Activated CD8-positive, alpha-beta memory T cell treated with anti-CD3 and anti-CD28 coated beads for 4 hours (primary cell): ENCODE measurements around the gene OR2J2.
"Not testable (repeated sequence)": the region's sequence is repeated elsewhere in the genome, so short reads cannot be mapped to it uniquely, and the experiment has no call there.

ENCODE experiments used
- DNase-seq, 2 donors: peaks; one replicate each; pipeline ENCODE4 v3.0.0-alpha.2; 2020; ENCODE audit warnings: low read depth in 2 of 2

The OR2J2 gene

DNA sequence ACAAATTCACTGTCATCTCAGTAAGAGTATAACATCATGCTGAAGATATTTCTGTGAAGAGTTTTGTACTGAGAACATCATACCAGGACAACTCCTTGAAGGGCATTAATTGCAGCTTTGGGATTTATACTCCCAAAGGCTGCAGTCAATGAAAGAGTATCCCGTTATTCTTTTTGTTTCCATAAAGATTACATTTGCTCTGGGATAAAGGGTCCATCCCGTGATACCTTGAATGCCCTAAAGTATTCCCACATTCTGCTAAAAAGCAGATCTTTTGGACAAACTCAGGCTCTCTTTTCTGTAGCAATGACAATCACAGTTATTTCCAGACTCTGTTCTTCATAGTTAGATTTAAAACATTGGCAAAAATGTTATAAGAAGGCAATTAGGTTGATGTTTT lies at the start of gene OR2J2:
Gene OR2J2 (plus strand): TSS at position 301 of the 400 bp plus-strand sequence. CDS start 2,729 bp downstream, outside the sequence.
- DNase-seq = not testable (repeated sequence)

DNA sequence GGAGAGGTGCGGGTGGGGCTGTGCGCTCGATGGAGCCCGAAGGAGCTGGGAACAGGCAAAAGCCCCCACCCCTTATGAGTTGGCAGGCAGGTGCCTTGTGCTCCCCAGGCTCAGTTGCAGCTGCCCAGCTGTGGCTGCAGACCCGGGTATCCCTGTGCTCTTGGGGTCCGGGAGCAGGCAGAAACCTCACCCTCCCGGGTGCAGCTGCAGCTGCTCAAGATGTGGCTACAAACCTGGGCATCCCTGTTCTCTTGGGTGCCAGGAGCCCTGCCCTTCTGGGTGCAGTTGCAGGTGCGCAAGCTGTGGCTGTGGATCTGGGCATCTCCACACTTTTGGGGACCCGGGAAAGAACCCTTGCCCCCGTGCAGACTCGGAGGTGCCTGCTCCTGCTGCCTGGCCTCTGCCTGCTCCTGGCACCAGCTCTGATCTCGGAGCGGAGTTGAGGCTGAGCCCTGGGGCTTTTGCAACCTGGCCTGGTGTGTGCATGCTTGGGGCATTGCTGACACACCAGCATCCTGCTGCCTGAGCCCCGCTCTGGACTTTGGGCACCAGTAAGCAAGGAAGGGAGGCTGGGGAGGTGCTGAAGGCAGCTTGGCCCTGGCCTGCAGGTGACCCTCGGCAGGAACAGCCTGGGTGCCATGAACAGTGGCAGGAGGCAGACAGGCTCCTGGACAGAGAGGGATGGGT lies 41.2 kb upstream of the OR2J2 start:
- DNase-seq = no peak

DNA sequence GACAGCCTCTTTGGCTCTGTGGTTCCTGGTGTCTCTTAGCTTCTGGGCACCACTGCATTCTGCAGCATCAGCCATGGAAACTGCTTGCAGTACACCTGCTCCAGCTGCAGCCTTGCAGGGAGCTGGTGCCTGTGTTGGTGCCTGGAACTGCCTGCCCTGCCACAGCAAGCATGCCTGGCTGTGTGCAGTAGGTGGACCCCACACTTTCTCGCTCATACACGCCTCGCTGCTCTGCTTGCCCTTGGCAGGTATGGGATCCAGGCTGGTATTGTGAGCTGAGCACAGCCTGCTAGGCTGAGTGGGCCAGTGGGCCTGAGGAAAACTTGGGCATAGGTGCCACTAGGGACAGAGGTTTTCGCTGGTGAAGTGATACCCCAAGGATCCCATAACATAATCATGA lies 40.1 kb upstream of the OR2J2 start:
- DNase-seq = no peak

DNA sequence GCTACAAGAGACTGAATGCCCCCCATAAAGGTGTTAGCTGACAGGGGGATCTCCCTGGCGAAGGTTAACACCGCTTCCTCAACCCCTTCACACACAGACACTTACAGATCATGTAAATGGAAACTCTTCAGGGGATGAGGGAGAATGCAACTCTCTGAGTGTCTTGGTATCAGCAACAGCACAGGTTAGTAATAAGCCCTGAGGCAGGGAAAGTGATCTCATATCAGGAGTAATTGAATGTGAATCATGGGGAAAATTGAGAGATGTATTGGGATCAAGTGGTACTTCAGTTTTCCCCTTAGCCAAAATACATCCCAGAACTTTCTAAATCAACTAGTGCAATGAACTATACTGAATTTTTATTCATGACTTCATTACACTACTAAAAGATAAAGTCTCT lies 39.0 kb upstream of the OR2J2 start:
- no peak for DNase-seq

DNA sequence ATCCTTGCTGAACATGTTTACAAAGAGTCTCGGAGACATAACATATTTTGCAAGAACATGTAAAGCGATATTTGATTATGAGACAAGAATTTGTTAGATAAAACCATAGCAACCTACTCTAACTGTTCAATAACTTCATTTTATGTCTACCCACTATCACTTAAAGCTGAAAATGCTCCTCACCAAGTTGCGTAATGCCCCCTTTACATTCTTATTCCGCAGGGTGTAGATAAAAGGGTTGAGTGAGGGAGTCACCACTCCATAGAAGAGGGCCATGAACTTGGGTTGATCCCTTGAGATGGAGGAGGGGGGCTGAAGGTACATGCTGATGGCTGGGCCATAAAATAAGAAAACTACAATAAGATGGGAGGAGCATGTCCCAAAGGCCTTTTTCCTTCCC lies 33.0 kb upstream of the OR2J2 start:
- DNase-seq = no peak

DNA sequence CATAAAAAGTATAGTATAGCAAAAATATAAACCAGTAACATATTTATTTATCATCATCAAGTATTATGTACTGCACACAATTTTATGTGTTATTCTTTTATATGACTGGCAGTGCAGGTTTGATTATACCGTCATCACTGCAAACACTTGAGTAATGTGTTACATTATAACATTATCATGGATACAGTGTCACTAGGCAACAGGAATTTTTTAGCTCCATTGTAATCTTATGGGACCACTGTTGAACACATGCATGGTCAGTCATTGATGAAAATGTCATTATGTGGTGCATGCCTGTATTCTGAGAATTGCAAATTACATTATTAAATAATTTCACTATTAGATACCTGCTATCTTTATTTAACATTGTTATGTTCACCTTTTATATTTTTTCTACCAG lies 29.1 kb upstream of the OR2J2 start:
- no peak for DNase-seq

DNA sequence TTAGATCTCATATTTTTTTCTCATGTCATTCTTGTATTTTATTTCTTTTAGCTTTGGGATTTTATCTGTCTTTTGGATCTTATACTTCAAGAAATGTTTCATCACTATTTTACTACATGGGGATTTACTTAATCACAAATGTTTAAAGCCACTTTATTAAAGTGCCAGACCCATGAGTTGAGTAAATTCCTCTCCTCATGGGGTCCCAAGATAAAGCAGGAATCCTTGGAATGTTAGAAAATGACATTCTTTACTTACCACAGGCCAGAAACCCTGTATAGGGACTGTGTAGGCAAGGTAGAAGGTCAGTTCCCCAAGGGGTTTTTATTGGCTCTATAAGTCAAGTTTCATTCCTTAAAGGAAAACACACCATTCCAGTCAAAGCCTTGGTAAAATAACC lies 28.4 kb upstream of the OR2J2 start:
- no peak for DNase-seq

DNA sequence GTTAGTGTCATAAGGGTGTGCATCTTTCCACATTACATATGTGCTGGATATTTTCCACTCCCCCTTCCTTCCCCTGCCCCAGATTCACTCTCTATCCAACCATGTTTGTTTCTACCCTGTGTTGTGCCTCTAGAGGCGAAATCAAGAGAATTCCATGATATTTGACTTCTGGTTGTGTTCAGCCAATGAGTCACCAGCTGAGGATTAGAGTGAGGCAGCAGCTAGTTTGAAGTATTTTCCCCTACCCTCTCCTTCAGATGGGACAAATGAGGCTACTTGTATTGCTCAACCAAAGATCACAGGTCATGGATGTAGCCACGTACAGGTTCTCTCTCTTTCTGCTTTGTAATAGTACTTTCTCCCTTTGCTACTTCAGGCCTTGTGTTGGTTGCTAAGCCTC lies 24.5 kb upstream of the OR2J2 start:
- DNase-seq = no peak

DNA sequence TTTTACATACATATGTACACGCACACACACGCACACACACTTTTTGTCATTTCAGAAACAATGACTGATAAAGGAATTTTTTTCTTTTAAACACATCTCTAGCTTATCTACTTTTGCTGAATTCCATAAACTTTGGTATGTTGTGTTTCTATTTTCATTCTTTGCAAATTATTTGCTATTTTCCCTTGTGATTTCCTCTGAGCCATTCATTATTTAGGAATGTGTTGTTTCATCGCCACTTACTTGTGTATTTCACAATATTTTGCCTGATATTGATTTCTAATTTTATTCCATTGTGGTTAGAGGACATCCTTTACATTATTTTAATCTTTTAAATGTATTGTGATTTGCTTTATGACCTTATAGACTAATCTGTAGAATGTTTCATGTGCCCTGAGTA lies 23.6 kb upstream of the OR2J2 start:
- no peak for DNase-seq

DNA sequence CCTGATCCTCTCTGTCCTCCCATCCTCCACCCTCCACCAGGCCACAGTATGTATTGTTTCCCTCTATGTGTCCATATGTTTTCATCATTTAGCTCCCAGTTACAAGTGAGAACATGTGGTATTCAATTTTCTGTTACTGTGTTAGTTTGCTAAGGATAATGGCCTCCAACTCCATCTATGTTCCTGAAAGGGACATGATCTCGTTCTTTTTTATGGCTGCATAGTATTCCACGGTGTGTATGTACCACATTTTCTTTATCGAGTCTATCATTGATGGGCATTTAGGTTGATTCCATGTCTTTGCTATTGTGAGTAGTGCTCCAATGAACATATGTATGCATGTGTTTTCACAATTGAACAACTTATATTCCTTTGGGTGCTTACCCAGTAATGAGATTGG lies 21.3 kb upstream of the OR2J2 start:
- not testable (repeated sequence) for DNase-seq

DNA sequence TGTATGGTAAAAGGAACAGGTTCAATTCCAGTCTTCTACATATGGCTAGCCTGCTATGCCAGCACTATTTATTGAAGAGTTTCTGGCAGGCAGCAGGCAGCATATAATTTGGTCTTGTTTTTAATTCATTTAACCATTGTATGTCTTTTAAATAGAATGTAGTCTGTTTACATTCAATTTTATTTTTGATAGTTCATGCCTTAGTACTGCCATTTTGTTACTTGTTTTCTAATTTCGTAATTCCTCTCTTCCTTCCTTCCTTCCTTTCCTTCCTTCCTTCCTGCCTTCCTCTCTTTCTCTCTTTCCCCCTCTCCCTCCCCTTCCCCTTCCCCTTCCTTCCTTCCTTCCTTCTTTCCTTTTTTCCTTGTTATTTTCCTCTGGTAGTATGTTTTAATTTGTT lies 17.6 kb upstream of the OR2J2 start:
- no peak for DNase-seq

DNA sequence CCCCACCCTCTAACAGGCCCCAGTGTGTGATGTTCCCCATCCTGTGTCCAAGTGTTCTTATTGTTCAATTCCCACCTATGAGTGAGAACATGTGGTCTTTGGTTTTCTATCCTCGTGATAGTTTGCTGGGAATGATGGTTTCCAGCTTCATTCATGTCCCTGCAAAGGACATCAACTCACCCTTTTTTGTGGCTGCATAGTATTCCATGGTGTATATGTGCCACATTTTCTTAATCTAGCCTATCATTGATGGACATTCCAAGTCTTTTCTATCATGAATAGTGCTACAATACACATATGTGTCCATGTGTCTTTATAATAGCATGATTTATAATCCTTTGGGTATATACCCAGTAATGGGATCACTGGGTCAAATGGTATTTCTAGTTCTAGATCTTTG lies 15.5 kb upstream of the OR2J2 start:
- not testable (repeated sequence) for DNase-seq

DNA sequence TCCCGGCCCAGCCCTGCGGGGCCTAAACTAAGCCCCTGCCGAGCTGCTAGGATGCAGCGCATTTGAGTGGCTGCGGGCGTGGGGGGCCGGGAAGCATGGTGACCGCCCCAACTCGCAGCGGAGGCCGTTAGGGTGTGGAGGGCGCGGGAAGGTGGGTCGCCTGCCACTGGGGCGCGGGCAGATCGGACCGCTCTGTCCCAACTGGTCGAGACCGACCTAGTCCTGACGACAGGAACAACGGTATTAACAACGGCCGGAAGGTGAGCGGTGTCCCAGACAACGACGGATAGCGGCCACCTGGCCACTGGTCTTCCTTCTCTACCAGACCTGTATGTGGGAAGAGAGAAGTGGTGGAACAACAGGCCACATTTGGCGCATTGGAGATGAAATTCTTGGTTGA lies 10.8 kb upstream of the OR2J2 start:
- not testable (repeated sequence) for DNase-seq

DNA sequence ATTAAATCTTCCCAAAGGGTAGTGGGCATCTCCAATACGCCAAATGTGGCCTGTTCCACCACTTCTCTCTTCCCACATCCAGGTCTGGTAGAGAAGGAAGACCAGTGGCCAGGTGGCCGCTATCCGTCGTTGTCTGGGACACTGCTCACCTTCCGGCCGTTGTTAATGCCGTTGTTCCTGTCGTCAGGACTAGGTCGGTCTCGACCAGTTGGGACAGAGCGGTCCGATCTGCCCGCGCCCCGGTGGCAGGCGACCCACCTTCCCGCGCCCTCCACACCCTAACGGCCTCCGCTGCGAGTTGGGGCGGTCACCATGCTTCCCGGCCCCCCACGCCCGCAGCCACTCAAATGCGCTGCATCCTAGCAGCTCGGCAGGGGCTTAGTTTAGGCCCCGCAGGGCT lies 5.1 kb upstream of the OR2J2 start:
- not testable (repeated sequence) for DNase-seq

DNA sequence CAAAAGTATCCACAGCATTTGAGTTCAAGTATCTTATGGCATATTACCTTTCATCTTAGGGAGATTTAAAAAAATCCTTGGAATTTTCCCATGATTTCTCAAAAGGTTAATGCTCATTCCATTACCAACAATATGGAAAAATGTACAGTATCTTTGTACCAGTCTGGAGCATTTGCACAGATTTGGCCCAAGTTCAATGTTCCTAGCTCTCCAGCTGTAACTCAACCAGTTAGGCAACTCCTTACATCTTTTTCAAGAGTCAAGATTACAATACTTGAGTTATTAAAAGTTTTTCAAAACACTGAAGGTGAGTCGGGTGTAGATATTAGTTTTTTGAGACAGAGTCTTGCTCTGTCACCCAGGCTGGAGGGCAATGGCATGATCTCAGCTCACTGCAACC lies 1.0 kb downstream of the OR2J2 start:
- no peak for DNase-seq

DNA sequence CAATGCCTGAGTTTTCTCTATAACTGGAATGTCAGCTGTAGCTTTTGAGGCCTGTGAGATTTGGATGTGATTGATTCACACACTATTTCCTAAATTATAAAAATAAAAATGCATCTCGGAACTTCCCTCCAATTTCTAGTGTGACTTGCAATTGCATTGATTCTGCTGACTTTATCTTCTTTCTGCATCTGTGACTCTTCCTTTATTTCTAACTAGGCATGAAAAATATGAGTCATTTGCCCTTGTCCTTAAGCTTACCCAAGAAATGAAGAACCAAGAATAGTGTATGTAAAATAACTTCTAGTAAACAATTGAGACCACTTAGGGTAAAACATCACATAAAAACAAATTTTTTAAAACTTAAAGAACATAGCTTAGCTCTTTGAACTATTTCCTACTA lies 12.9 kb downstream of the OR2J2 start:
- no peak for DNase-seq

DNA sequence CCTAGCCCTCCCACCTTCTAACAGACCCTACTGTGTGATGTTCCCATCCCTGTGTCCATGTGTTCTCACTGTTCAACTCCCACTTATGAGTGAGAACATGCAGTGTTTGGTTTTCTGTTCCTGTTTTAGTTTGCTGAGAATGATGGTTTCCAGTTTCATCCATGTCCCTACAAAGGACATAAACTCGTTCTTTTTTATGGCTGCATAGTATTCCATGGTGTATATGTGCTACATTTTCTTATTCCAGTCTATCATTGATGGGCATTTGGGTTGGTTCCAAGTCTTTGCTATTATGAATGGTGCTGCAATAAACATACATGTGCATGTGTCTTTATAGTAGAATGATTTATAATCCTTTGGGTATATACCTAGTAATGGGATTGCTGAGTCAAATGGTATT lies 18.0 kb downstream of the OR2J2 start:
- DNase-seq = not testable (repeated sequence)

DNA sequence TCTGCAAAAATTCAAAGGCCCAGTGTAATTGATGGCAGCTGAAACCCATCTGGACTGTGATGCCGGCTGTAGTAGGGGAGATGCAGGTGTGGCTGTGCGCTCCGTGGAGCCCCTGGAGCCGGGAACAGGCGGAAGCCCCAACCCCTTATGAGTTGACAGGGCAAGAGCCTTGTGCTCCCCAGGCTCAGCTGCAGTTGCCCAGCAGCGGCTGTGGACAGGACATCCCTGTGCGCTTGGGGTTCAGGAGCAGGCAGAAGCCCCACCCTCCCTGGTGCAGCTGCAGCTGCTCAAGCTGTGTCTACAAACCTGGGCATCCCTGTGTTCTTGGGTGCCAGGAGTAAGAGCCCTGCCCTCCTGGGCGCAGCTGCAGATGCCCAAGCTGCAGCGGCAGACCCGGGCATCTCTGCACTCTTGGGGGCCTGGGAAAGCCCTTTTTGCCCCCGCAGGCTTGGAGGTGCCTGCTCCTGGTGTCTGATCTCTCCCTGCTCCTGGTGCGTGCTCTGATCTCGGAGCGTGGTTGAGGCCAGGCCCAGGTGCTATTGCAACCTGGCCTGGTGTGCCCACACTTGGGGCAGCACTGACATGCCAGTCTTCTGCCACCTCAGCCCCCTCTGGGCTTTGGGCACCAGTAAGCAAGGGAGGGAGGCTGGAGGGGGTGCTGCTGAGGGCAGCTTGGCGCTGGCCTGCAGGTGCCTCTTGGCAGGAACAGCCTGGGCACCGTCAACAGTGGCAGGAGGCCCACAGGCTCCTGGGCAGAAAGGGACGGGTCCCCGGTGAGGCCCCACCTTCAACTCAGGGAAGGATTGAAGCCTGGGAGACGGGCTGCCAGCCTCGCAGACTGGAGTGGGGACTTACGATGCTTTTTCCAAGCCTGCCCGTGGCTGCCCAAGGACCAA lies 30.3 kb downstream of the OR2J2 start:
- no peak for DNase-seq

DNA sequence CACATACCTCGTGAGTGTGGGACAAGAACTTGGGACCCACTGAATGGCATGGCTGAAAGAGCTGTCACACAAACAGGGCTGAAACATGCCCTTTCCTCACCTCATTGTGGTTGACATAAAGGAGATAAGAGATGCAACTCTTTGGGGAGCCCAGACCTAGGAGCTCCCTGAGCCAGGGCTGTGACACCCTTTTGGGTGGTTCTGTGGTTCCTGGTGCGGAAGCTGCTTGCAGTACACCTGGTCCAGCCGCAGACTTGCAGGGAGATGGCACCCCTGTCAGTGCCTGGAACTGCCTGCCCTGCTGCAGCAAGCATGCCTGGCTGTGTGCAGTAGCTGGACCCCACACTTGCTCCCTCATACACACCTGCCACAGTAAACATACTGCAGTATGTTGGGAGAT lies 31.3 kb downstream of the OR2J2 start:
- no peak for DNase-seq

DNA sequence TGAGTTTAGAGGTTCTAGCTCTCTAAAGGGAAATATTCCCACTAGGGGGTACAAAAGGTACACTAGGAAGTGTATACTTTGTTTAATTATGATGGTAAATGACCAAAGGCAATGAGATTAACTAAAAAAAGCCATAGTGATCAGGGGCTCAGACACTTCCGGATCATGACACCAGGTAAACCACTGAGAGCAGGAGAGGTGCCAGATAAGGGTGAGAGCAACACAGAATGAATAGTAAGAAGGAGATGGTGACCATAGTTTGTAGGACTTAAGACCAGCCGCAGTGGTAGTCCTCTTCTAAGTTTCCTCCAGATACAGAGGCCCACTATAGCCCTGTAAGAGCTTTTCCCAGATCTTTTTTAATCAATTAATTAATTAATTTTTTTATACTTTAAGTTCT lies 40.8 kb downstream of the OR2J2 start:
- DNase-seq = no peak

DNA sequence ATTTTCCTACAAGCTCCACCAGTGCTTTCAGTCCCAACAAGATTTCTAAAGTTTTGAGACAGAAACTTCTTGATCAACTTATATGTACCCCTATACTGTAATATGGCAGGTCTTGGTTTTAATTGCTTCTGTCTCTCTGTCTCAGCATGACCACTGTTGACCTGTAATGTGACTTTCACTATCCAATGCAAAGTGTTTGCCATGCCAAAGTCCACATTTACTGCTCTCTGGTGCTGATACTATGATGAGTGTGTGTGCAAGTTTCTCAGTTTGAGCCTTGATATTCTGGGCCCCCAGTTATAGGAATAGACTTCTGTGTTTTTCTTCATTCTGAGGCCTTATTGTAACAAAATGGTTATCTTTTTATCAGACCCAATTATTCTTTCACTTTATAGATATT lies 45.8 kb downstream of the OR2J2 start:
- no peak for DNase-seq

DNA sequence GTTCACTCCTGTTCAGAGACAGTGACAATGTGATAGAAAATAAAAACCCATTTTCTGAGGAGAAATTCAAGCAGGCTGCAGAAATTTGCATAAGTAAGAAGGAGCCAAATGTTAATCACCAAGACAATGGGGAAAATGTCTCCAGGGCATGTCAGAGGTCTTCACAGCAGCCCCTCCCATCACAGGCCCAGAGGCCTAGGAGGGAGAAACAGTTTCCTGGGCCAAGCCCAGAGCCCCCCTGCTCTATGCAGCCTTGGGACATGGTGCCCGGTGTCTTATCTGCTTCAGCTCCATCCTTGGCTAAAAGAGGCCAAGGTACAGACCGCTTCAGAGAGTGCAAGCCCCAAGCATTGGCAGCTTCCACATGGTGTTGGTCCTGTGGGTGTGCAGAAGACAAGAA lies 46.5 kb downstream of the OR2J2 start:
- DNase-seq = not testable (repeated sequence)

DNA sequence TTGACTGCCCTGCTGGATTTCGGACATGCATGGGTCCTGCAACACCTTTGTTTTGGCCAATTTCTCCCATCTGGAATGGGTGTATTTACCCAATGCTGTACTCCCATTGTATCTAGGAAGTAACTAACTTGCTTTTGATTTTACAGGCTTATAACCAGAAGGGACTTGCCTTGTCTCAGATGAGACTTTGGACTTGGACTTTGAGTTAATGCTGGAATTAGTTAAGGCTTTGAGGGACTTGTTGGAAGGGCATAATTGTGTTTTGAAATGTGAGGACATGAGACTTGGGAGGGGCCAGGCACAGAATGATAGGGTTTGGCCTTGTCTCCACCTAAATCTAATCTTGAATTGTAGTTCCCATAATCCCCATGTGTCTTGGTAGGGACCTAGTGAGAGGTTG lies 47.3 kb downstream of the OR2J2 start:
- DNase-seq = not testable (repeated sequence)
